H9 (cell line): Measurements from ENCODE around the gene PRXL2C. TPM values are rescaled to one million over a fixed set of nuclear protein-coding genes. Genes with fewer than 3 reads are reported as not detected.
A peak's percentile ranks its signal among the peaks of the same experiment; 100 is the strongest.

ENCODE experiments used
- DNase-seq: peaks from one replicate; pipeline ENCODE4 v3.0.0-alpha.2; 2017
- H2AFZ ChIP-seq: one replicate; pipeline ENCODE4 v1.6.1; 2013; ENCODE audit warnings: mild to moderate bottlenecking, low read length, control low read depth, moderate library complexity
- H2AK5ac ChIP-seq: 2 replicates; pipeline ENCODE4 v1.6.1; 2013; ENCODE audit warnings: low read length, control low read depth, mixed read lengths; ENCODE audit not compliant: insufficient read length
- H2BK120ac ChIP-seq: one replicate; pipeline ENCODE4 v1.6.1; 2013; ENCODE audit warnings: low read depth, mild to moderate bottlenecking, low read length, control low read depth, inconsistent platforms; ENCODE audit not compliant: poor library complexity, severe bottlenecking
- H2BK12ac ChIP-seq: 2 replicates; pipeline ENCODE4 v1.6.1; 2013; ENCODE audit warnings: low read length, control low read depth, mixed read lengths, low read depth; ENCODE audit not compliant: insufficient read length
- H2BK15ac ChIP-seq: 2 replicates; pipeline ENCODE4 v1.6.1; 2013; ENCODE audit warnings: low read depth, low read length, control low read depth
- H2BK20ac ChIP-seq: one replicate; pipeline ENCODE4 v1.6.1; 2013; ENCODE audit warnings: low read depth, mild to moderate bottlenecking, low read length, control low read depth, inconsistent platforms; ENCODE audit not compliant: poor library complexity, severe bottlenecking
- H2BK5ac ChIP-seq: 2 replicates; pipeline ENCODE4 v1.6.1; 2013; ENCODE audit warnings: low read length, control low read depth, mixed read lengths; ENCODE audit not compliant: insufficient read length
- H3K14ac ChIP-seq: 2 replicates; pipeline ENCODE4 v1.6.1; 2013; ENCODE audit warnings: low read length, control low read depth; ENCODE audit not compliant: insufficient read depth
- H3K18ac ChIP-seq: 2 replicates; pipeline ENCODE4 v1.6.1; 2013; ENCODE audit warnings: low read depth, mild to moderate bottlenecking, mixed read lengths, low read length, control low read depth; ENCODE audit not compliant: insufficient read length
- H3K23ac ChIP-seq: 2 replicates; pipeline ENCODE4 v1.6.1; 2013; ENCODE audit warnings: low read length, control low read depth, mixed read lengths, low read depth; ENCODE audit not compliant: insufficient read length
- H3K23me2 ChIP-seq: 2 replicates; pipeline ENCODE4 v1.6.1; 2013; ENCODE audit warnings: low read depth, mild to moderate bottlenecking, mixed read lengths, low read length, control low read depth; ENCODE audit not compliant: insufficient read length, poor library complexity, severe bottlenecking
- H3K27ac ChIP-seq: 2 replicates; pipeline ENCODE4 v1.5.1; 2013; ENCODE audit warnings: low read length, control low read depth, mixed read lengths, low read depth; ENCODE audit not compliant: insufficient read length
- H3K27me3 ChIP-seq: 2 replicates; pipeline ENCODE4 v1.6.1; 2013; ENCODE audit warnings: low read length, control low read depth, inconsistent platforms; ENCODE audit not compliant: insufficient read depth
- H3K4ac ChIP-seq: 2 replicates; pipeline ENCODE4 v1.6.1; 2013; ENCODE audit warnings: low read depth, mild to moderate bottlenecking, control low read depth, inconsistent platforms, low read length, moderate library complexity
- H3K4me1 ChIP-seq: 2 replicates; pipeline ENCODE4 v1.6.1; 2013; ENCODE audit warnings: low read length, control low read depth, inconsistent platforms; ENCODE audit not compliant: insufficient read depth
- H3K4me2 ChIP-seq: 2 replicates; pipeline ENCODE4 v1.6.1; 2013; ENCODE audit warnings: low read length, control low read depth, mixed read lengths; ENCODE audit not compliant: insufficient read length, insufficient read depth
- H3K56ac ChIP-seq: 2 replicates; pipeline ENCODE4 v1.6.1; 2013; ENCODE audit warnings: low read depth, mild to moderate bottlenecking, mixed read lengths, low read length, control low read depth; ENCODE audit not compliant: insufficient read length
- H3K79me1 ChIP-seq: 2 replicates; pipeline ENCODE4 v1.6.1; 2013; ENCODE audit warnings: low read depth, mild to moderate bottlenecking, moderate library complexity, low read length, control low read depth, inconsistent platforms; ENCODE audit not compliant: insufficient read depth, poor library complexity, severe bottlenecking
- H3K79me2 ChIP-seq: 2 replicates; pipeline ENCODE4 v1.6.1; 2013; ENCODE audit warnings: low read length, control low read depth, inconsistent platforms; ENCODE audit not compliant: insufficient read depth
- H3K9ac ChIP-seq: 2 replicates; pipeline ENCODE4 v1.6.1; 2013; ENCODE audit warnings: low read length, control low read depth, mixed read lengths; ENCODE audit not compliant: insufficient read length; ENCODE audit errors: extremely low read depth
- H3K9me3 ChIP-seq: one replicate; pipeline ENCODE4 v1.6.1; 2013; ENCODE audit warnings: low read depth, low read length, inconsistent platforms; ENCODE audit not compliant: control insufficient read depth
- H3T11ph ChIP-seq: one replicate; pipeline ENCODE4 v1.6.1; 2013; ENCODE audit warnings: mild to moderate bottlenecking, low read length, control low read depth, inconsistent platforms
- H4K20me1 ChIP-seq: one replicate; pipeline ENCODE4 v1.6.1; 2013; ENCODE audit not compliant: control insufficient read depth, insufficient read length, insufficient read depth
- H4K5ac ChIP-seq: 2 replicates; pipeline ENCODE4 v1.6.1; 2013; ENCODE audit warnings: low read depth, mild to moderate bottlenecking, mixed read lengths, low read length, control low read depth; ENCODE audit not compliant: insufficient read length
- H4K8ac ChIP-seq: replicated peaks from 2 replicates; pipeline ENCODE4 v1.6.1; 2013; ENCODE audit warnings: low read length, control low read depth, mixed read lengths, low read depth; ENCODE audit not compliant: insufficient read length
- H4K91ac ChIP-seq: 2 replicates; pipeline ENCODE4 v1.6.1; 2013; ENCODE audit warnings: low read depth, mild to moderate bottlenecking, moderate library complexity, mixed read lengths, low read length, control low read depth; ENCODE audit not compliant: insufficient read length
- H3K27ac Mint-ChIP-seq, 3 experiments: 2 replicates in 2 of 3; 3 replicates in 1 of 3; pipeline ENCODE4 v1.8.0; 2020 to 2021; ENCODE audit warnings: mixed read lengths in 3 of 3, mild to moderate bottlenecking in 1 of 3, moderate library complexity in 1 of 3
- H3K27me3 Mint-ChIP-seq: 2 replicates; pipeline ENCODE4 v1.8.0; 2021; ENCODE audit warnings: low read depth, mild to moderate bottlenecking, moderate library complexity, mixed read lengths
- H3K36me3 Mint-ChIP-seq, 3 experiments: 2 replicates in 2 of 3; 3 replicates in 1 of 3; pipeline ENCODE4 v1.8.0; 2020 to 2021; ENCODE audit warnings: low read depth in 3 of 3, mixed read lengths in 3 of 3; ENCODE audit not compliant: insufficient read depth in 1 of 3
- H3K4me1 Mint-ChIP-seq, 2 experiments: 2 replicates each; pipeline ENCODE4 v1.8.0; 2020; ENCODE audit warnings: mixed read lengths in 2 of 2
- H3K4me3 Mint-ChIP-seq, 2 experiments: 2 replicates in 1 of 2; 3 replicates in 1 of 2; pipeline ENCODE4 v1.8.0; 2020 to 2021; ENCODE audit warnings: mild to moderate bottlenecking in 2 of 2, mixed read lengths in 2 of 2, moderate library complexity in 1 of 2
- H3K9me3 Mint-ChIP-seq, 2 experiments: 2 replicates in 1 of 2; 3 replicates in 1 of 2; pipeline ENCODE4 v1.8.0; 2020; ENCODE audit warnings: mild to moderate bottlenecking in 2 of 2, mixed read lengths in 2 of 2, moderate library complexity in 1 of 2
- WGBS: extraction: QIAGEN DNeasy Blood & Tissue Kit; methylation state at CpG from one replicate; pipeline ENCODE4 v1.1.7; 2013; ENCODE audit warnings: missing lambda C conversion rate, low lambda C conversion rate, mixed read lengths; ENCODE audit not compliant: insufficient read length; ENCODE audit errors: extremely low coverage; 5-methylcytosine and 5-hydroxymethylcytosine counted together
- total RNA-seq: library from RNA; stranded (reverse); gene quantifications from 2 replicates; pipeline ENCODE4 v1.2.1, GENCODE V29; 2021
- TF ChIP-seq, protein P1 (sequence below): fragments of 200-600 bp; sonication (generic); conservative IDR thresholded peaks from 3 replicates; pipeline ENCODE4 v1.8.0; 2021; ENCODE audit warnings: antibody characterized with exemption, mild to moderate bottlenecking

Gene PRXL2C
- total RNA-seq, 1 experiment from 2014 or later, result 4.7 TPM

DNA sequence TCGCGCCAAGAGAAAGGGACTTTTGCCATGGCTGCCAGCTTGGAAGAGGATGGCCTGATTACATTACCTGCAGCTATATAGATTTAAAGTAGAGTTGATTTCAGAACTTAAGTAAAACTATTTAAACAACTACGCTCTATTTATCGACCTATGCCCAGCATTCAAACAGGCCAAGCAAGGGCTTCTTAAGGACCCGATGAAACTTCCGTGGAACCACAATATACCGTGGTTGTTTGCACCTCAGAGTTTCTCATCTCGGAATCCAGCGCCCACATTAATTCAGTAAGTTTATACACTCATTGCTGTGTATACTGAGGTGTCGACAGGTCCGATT lies 35.0 kb downstream of the PRXL2C start:
- peaks cover 55% of the 10 kb centered on the region for H3K27me3 Mint-ChIP-seq
- Histone ChIP-seq H2BK20ac (no peak overlapping the region), H2BK12ac (no peak overlapping the region), H2AK5ac (no peak overlapping the region), H3K14ac (no peak overlapping the region), H2BK15ac (no peak overlapping the region), H4K5ac (no peak overlapping the region), H4K8ac (no peak overlapping the region), H3K27me3 (peaks cover 3% of the 10 kb centered on the region; the same call in 1 of the 2 replicates), H3T11ph (no peak overlapping the region), H3K56ac (no peak overlapping the region), H3K27ac (peak overlapping the region; percentile 37), H3K18ac (no peak overlapping the region), H3K79me1 (no peaks in the 10 kb centered on the region), H3K4me1 (peaks cover 3% of the 10 kb centered on the region; the same call in 1 of the 2 replicates), H3K79me2 (peaks cover 4% of the 10 kb centered on the region; the same call in 1 of the 2 replicates), H2BK5ac (no peak overlapping the region), H3K23me2 (peaks cover 23% of the 10 kb centered on the region), H3K4ac (no peak overlapping the region), H4K20me1 (no peaks in the 10 kb centered on the region), H3K23ac (no peak overlapping the region), H2BK120ac (no peak overlapping the region), H3K9me3 (no peaks in the 10 kb centered on the region), H4K91ac (no peak overlapping the region), H2AFZ (no peak overlapping the region), H3K4me2 (peak overlapping the region; percentile 57), H3K9ac (no peak overlapping the region)
- no peaks in the 10 kb centered on the region for H3K9me3 Mint-ChIP-seq
- peak overlapping the region in 2 of 3 experiments; percentile 83 to 97; a peak in 4 of 7 replicates for H3K27ac Mint-ChIP-seq
- DNase-seq, result no peak
- WGBS, result no CpG with 5 or more reads among the region's 11 CpGs
- H3K4me3 Mint-ChIP-seq, result peak overlapping the region; percentile 76 to 86
- TF ChIP-seq, protein P1, sequence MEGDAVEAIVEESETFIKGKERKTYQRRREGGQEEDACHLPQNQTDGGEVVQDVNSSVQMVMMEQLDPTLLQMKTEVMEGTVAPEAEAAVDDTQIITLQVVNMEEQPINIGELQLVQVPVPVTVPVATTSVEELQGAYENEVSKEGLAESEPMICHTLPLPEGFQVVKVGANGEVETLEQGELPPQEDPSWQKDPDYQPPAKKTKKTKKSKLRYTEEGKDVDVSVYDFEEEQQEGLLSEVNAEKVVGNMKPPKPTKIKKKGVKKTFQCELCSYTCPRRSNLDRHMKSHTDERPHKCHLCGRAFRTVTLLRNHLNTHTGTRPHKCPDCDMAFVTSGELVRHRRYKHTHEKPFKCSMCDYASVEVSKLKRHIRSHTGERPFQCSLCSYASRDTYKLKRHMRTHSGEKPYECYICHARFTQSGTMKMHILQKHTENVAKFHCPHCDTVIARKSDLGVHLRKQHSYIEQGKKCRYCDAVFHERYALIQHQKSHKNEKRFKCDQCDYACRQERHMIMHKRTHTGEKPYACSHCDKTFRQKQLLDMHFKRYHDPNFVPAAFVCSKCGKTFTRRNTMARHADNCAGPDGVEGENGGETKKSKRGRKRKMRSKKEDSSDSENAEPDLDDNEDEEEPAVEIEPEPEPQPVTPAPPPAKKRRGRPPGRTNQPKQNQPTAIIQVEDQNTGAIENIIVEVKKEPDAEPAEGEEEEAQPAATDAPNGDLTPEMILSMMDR, result no peak; the same call in 2 of the 3 replicates
- peaks cover 0 to 2% (median 0%) of the 10 kb centered on the region in 3 experiments; a peak in 1 of 7 replicates for H3K36me3 Mint-ChIP-seq
- H3K4me1 Mint-ChIP-seq, result peaks cover 25 to 27% of the 10 kb centered on the region in 2 experiments
